ENCODE measurements around the gene PPTC7.

Gene PPTC7

GRCh38 chr12:110498984-110499706 is 84.0 kb downstream of the PPTC7 start:
- Histone ChIP-seq H3K79me2 (ENCODE audit: insufficient read depth, low read depth) (peaks cover 25% of the 10 kb centered on the region; the same call in 1 of the 2 replicates), H3K4me1 (ENCODE audit: low read depth, poor library complexity, severe bottlenecking) (peaks cover 19% of the 10 kb centered on the region), H4K20me1 (ENCODE audit: insufficient read depth) (no peaks in the 10 kb centered on the region), H2AFZ (ENCODE audit: low read depth) (no peak overlapping the region), H3K4me3 (IDR thresholded peaks at IDR 0.05; ENCODE audit: insufficient read depth, low read depth, low read length) (no peak overlapping the region), H3K9ac (no peak overlapping the region), H3K4me2 (no peak overlapping the region), H3K36me3 (ENCODE audit: insufficient read depth) (no peaks in the 10 kb centered on the region), H3K27ac (no peak overlapping the region), H3K27me3 (ENCODE audit: insufficient read depth, low read depth) (no peaks in the 10 kb centered on the region)
- no peak for TF ChIP-seq CTCF (conservative IDR thresholded peaks at IDR 0.05; ENCODE audit: low read depth, low read length)

All from KMS-11 (cell line).